ENCODE measurements around the gene TAF4.

The TAF4 gene

DNA sequence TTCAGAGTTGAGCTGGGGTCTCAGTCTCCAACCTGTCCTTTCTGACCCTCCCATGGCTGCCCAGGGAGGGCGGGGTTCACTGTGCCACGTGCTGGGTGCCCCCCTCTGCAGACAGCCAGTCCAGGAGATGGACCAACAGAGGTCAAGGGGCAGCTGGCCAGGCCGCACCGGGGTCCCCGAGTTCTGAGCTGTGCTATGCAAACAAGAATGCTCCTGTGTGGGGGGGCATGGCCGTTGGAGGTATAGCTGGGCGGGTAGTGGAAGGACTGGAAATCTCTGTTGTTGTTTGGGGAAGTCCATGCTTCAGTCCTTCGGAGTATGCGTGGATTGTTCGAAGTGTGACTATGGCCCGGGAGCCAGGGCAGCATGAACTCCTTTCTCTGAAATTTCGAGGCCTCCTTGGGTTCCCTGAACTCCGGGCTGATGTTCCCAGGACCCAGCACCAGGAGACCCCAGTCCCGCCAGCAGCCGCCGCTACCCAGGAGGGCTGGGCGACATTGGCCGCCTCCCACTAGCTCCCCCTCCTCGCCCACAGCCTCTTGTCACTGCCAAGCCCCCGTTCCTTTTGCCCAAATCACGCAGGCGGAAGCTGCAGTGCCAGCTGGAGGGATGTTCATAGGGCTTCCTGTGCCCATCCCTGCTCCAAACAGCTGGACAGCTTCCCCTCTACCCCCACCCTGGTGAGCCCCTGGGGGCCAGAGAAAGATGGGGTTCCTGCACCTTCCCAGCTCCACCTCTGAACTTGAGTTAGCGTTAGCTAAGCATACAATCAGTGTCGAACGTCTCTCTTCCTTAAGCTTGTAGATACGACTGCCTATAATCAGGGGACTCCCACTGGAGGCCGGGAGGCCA, 126.6 kb downstream of the TAF4 start:
- no peak for DNase-seq

GRCh38 chr20:61937963-61938838, 127.5 kb downstream of the TAF4 start:
- DNase-seq: no peak

- no peak for DNase-seq
These were observed 128.3 kb downstream of the TAF4 start for GRCh38 chr20:61937146-61937962.

- DNase-seq: no peak
These were observed 129.0 kb downstream of the TAF4 start for GRCh38 chr20:61936701-61937131.

DNA sequence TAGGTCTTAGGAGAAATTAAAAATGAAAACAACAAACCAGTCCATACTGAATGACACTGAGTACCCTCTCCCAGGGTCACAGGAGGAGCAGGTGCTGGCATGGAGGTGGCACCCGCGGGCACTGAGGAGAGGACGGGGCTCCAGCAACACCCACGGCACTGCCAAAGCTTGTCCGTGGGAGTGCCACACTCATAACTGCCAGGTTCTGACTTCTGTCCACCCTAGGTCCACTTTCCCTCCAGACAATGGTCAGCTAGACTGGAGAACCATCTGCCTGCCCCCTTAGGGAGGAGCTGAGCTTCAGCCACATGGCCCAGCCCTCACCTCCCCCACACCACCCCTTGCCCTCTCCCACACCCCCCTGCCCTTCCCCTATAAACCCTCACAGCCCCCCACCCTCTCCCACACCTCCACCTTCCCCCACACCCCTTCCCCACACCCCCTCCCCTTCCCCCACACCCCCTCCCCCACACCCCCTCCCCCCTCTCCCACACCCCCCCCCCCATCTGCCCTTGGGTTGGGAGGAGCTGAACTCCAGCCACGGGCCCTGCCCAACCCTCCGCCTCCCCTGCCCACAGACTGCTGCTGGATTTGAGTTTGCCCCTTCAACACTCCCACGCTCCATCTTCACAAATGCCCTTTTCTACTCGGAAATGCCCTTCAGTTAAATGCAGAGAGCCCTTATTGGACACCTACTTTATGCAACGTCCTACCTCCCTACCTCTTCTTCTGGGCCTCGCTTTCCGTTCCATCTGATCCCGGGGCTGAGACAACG, 129.6 kb downstream of the TAF4 start:
- no peak for DNase-seq

GRCh38 chr20:61934716-61935530, 130.8 kb downstream of the TAF4 start:
- DNase-seq: peak; percentile 46

GRCh38 chr20:61933951-61934715, 131.5 kb downstream of the TAF4 start:
- no peak for DNase-seq

DNA sequence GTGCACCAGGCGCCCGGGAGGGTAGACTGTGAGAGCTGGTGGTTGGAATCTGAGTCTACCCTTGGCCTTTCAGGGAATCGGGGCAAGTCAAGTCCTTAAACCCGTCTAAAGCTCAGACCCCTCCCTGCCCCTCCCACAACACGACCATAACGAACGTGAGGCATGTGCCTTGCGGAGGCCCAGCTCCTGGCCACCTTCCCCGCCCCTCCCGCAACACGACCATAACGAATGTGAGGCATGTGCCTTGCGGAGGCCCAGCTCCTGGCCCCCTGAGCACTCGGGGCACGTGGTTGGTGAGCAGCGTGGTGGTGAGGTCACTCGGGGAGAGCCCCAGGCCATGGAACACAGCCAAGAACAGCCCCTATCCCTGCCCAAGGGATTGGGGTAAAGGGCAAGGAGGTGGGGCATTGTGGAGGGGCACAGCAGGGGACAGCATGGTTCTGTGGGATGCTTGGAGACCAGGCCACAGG, 132.2 kb downstream of the TAF4 start:
- DNase-seq: no peak

DNA sequence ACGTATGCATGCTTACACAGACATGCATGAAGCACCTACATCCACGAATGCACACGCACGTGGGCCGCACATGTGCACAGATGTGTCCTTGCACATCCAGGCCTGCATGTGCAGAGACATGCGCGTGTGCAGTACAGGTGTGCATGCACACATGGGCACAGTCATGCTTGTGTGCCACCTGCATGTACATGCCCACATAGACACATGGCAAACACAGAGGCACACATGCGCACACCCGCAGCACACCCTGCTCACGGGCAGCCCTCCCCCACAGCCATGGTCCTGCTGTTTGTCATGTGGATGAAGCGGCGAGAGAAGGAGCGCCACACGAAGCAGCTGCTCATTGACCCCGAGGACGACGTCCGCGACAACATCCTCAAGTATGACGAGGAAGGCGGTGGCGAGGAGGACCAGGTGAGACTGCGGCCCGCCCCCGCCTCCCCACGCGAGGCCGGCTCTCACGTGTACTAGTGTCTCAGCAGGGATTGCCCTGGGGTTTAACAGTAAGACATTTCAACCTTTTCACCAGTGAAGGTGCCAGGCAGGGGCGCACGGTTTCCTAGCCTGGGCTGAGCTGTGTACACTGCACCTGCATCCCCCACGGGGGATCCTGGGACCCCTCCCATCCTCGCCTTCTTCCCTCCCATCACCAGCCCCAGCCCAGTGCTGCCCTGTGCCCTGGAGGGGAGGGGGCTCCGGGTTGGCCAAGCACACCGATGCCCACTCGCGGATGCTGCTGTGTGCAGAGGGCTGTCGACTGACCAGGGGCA, 132.8 kb downstream of the TAF4 start:
- no peak for DNase-seq

- DNase-seq: no peak
These were observed 133.5 kb downstream of the TAF4 start for GRCh38 chr20:61932199-61932592.

DNA sequence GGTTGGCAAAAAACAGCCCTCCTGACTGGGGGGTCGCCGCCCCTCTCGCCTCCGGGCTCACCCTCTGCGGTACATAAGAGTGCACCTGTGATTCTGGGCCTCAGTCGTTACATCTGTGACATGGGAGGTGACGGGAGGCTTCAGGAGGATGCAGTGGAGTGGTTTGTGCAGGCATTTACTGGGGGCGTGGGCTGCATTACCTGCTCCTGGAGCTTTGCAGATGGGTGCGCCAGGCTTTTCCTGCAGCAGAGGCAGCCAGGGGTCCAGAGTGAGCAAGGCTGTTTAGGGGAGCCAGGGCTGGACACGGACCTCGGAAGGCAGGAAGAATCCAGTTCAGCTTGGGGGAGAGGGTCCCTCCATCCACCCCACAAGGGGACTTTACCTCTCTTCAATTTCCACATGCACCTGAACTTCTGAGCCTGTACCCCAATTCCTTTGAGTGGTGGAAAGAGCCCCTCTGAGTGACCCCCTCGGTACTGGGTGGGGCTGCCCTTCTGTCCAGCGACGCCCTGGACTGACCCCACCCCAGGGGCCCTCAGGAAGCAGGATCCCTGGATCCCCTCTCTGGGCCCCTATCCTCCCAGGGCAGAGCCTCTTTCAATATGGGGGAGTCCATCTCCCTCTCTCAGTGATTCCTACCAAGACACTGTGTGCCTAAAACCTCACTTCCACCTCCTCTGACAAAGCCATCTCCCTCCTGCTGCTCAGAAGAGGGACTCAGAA, 134.0 kb downstream of the TAF4 start:
- no peak for DNase-seq

DNA sequence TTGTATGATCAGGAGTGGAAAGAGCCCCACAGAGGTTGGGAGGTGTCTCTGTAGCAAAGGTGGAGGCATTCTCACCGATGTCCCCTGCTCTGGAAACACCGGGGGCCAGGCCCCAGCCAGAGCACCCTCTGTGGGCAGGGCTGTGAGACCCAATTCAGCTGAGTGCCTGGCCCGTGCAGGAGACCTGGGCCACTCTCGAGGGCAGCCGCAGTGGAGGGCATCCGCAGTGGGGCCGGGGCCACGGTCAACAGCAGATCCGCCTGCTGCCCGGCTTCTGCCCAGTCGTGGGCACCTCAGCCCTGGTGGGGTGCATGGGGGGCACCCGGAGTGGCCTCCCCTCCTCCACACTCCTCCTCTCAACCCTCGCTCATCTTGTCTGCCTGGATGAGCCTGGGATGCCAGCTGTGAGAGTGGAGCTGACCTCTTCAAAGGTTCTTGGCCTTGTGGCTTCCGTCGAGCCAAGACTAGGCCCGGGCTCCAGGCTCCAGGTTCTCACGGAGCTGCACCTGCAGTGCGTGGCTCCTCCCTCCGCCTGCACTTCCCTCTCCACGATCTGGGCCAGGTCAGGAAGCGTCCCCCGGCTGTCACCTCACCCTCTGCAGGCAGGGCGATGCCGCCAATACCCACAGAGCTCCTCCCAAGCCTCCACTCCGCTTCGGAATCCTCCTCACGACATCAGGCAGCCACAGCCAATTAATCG, 134.8 kb downstream of the TAF4 start:
- DNase-seq: no peak

DNA sequence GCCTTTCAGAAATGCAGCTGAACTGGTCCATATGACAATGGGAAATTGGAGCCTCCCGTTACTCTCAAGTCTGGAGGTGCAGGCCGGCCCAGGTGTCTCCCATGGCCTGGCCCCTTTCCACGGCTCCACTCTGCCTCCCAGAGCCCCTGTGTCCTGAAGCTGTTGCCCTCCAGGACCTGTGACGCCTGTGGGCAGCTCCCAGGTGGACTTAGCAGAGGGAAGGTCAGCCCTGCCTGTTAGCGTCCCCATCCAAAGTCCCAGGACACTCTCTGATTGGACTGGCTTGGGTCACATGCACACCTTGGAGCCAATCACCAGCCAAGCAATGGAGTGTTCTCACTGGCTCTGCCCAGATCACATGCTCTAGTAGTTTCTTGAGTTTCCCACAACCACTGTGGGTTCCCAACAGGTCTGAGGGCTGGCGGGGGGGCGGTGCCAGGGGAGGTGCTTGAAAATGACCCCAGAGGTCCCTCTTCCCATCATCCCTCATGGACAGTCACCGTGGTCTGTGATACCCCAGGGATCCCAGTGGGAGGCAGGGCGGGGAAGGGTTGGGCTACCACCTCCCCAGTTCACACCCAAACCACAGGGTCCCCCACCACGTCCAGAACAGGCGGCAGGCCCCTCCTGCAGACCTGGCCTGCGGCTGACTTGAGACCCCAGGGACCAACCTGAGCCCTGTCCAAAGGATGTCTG, 135.6 kb downstream of the TAF4 start:
- DNase-seq: no peak

- no peak for DNase-seq
These were observed 136.1 kb downstream of the TAF4 start for GRCh38 chr20:61929561-61929960.

- no peak for DNase-seq
These were observed 137.7 kb downstream of the TAF4 start for GRCh38 chr20:61927826-61928541.

DNA sequence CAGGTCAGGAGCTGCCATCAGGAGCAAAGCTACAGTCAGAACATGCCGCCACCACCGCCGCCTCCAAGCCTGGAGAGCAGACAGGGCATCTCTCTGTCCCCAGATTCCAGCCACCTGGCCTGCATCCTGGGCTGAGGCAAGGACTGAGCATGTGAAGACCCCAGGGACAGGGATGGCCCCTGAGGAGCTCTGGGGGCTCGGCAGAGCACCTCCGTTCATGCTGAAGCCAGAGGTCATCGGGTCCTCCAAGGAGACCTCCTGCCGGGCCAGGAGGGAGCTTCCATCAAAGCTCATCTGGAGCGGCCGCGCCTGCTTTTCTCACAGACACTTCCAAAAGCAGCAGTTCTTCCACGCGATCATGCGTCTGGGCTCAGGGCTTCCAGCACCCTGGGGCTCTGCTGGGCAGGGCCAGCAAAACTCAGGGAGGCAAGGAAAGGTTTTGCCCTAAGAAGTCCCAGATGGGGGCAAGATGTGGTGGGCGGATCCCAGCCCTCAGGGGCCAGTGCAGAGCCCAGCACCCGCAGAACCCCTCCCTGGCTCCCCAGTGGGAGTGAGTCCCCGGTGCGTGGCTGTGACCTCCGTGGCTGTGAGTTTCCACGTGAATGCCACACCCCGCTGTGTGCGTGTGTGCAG, 138.4 kb downstream of the TAF4 start:
- no peak for DNase-seq
